ENCODE measurements around the gene DDX56.
"Not testable (repeated sequence)": the region's sequence is repeated elsewhere in the genome, so short reads cannot be mapped to it uniquely, and the experiment has no call there.

- not testable (repeated sequence) for TF ChIP-seq CTCF, POLR2A (IDR thresholded peaks at IDR 0.05)
Observed at GRCh38 chr7:44597181-44597580, 23.5 kb upstream of the DDX56 start.
